Right atrium auricular region (tissue), 2 donors: ENCODE results near the gene CTTNBP2. TPM values are rescaled to one million over a fixed set of nuclear protein-coding genes. Genes with fewer than 3 reads are reported as not detected.

ENCODE experiments used
- DNase-seq: peaks from one replicate; pipeline ENCODE4 v3.0.0-alpha.2; 2019; ENCODE audit warnings: low spot score
- H3K27ac ChIP-seq, 2 donors: fragments of 200-600 bp; sonication (generic); 1 replicate in 1 of 2; 2 replicates in 1 of 2; pipeline ENCODE4 v1.5.1; 2016 to 2019
- H3K27me3 ChIP-seq, 2 donors: fragments of 200-600 bp; sonication (generic); one replicate each; pipeline versions ENCODE4 v1.5.1 to v1.6.0; 2017 to 2019
- H3K36me3 ChIP-seq: fragments of 200-600 bp; sonication (generic); one replicate; pipeline ENCODE4 v1.5.1; 2016
- H3K4me1 ChIP-seq, 2 donors: fragments of 200-600 bp; sonication (generic); one replicate each; pipeline versions ENCODE4 v1.5.1 to v1.6.0; 2017 to 2019
- H3K4me3 ChIP-seq, 2 donors: fragments of 200-600 bp; sonication (generic); 1 replicate in 1 of 2; 2 replicates in 1 of 2; pipeline ENCODE4 v1.5.1; 2017 to 2019; ENCODE audit warnings: mild to moderate bottlenecking in 1 of 2, moderate library complexity in 1 of 2
- H3K9me3 ChIP-seq, 2 donors: fragments of 200-600 bp; sonication (generic); one replicate each; pipeline ENCODE4 v1.5.1; 2019
- total RNA-seq, 2 donors: library from RNA; depleted of rRNA; stranded (reverse); fragments of >200 nt; gene quantifications; one replicate each; pipeline ENCODE4 v1.1.0, GENCODE V29; 2016
- TF ChIP-seq, protein P1 (sequence below), 2 donors: fragments of 200-600 bp; sonication (generic); IDR thresholded peaks; one replicate each; pipeline ENCODE4 v1.5.1; 2019; ENCODE audit warnings: antibody characterized with exemption in 2 of 2

Gene CTTNBP2
- total RNA-seq, 2 donors from 2014 or later: 4.4 to 4.6 TPM

DNA sequence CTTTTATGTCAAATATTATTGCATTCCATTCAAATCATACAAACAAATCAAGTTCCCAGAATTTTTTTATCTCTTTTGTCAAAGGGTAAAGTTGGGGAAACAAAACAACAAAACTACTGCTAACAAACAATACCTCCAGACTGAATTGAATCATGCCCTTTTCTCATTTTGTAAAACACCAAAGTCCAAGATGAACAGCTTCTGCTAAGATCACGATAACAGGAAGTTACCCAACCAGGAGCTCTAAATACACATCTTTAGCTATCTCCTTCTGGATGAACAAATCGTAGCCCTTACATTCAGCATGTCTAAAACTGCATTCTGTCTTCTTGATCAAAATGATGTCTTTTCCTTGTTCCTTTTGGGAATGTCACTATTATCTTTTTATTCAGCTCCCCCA lies 97.4 kb downstream of the CTTNBP2 start:
- Histone ChIP-seq H3K4me3 (no peak overlapping the region), H3K27me3 (no peaks in the 10 kb centered on the region), H3K27ac (peak overlapping the region in 1 of 2 donors; percentile 16), H3K4me1 (peaks cover 0 to 21% of the 10 kb centered on the region in 2 donors), H3K36me3 (no peaks in the 10 kb centered on the region), H3K9me3 (no peaks in the 10 kb centered on the region)
- no peak for DNase-seq
- TF ChIP-seq, protein P1, sequence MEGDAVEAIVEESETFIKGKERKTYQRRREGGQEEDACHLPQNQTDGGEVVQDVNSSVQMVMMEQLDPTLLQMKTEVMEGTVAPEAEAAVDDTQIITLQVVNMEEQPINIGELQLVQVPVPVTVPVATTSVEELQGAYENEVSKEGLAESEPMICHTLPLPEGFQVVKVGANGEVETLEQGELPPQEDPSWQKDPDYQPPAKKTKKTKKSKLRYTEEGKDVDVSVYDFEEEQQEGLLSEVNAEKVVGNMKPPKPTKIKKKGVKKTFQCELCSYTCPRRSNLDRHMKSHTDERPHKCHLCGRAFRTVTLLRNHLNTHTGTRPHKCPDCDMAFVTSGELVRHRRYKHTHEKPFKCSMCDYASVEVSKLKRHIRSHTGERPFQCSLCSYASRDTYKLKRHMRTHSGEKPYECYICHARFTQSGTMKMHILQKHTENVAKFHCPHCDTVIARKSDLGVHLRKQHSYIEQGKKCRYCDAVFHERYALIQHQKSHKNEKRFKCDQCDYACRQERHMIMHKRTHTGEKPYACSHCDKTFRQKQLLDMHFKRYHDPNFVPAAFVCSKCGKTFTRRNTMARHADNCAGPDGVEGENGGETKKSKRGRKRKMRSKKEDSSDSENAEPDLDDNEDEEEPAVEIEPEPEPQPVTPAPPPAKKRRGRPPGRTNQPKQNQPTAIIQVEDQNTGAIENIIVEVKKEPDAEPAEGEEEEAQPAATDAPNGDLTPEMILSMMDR (IDR thresholded peaks at IDR 0.05): no peak

DNA sequence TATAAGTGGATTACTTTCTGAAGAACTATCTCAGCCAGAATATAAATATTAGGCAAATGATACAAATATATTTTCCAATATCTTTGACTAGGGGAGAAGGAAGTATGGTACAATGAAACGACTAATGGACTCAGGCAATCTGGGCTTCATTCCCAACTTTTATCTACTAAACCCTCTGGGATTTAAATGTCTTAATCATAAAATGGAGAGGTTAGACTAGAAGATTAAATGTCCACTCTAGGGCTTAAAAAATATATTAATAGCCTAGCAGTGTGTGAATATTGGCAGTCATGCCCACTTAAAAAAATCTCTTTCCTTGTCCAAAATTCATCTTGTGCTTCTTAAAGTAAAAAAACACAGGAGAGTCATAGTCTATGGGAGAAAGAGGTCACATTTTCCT lies 98.3 kb downstream of the CTTNBP2 start:
- Histone ChIP-seq H3K9me3 (no peaks in the 10 kb centered on the region), H3K4me3 (no peak overlapping the region), H3K27ac (peak overlapping the region in 1 of 2 donors; percentile 44), H3K27me3 (no peaks in the 10 kb centered on the region), H3K4me1 (peaks cover 0 to 21% of the 10 kb centered on the region in 2 donors), H3K36me3 (no peaks in the 10 kb centered on the region)
- TF ChIP-seq, protein P1 (IDR thresholded peaks at IDR 0.05): no peak
- DNase-seq: no peak

DNA sequence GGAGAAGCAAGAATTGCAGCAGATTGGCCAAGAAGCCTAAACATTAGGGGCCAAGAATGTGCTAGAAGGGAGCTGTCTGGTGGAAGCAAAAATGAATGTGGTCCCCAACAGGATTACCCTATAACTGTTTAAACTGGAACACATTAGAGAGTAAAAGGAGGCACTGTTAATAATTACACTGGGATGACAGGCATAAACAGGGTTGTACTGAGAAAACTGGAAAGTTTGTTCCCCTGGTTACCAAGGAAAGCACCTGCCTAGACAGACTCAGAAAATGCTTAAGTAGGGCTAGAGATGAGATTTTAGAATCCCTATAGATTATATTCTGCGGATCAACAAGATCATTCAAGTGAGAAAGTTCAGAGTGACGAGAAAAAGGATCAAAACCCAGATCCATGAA lies 100.8 kb downstream of the CTTNBP2 start:
- H3K9me3 ChIP-seq: no peaks in the 10 kb centered on the region
- H3K4me1 ChIP-seq: peaks cover 0 to 21% of the 10 kb centered on the region in 2 donors
- TF ChIP-seq, protein P1 (IDR thresholded peaks at IDR 0.05): no peak
- no peaks in the 10 kb centered on the region for H3K27me3 ChIP-seq
- no peak for DNase-seq
- H3K36me3 ChIP-seq: no peaks in the 10 kb centered on the region
- H3K27ac ChIP-seq: no peak overlapping the region
- H3K4me3 ChIP-seq: no peak overlapping the region

DNA sequence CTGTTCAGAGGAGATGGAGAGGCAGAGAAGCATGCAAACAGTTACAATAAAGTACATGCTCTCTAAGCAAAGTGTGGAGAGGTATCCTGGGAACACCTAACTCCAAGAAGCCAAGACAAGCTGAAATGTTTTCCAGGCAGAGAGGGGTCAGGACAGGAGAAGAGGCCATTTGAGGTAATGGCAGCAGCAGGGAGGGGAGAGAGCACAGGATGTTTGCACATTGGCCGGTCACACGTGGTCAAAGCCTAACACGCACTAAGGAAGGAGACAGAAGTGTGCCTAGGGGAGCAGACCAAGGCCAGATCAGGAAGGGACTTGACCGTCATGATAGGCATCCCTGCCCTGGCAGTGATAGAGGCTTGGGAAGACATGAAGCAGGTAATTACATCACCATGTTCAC lies 101.5 kb downstream of the CTTNBP2 start:
- Histone ChIP-seq H3K36me3 (no peaks in the 10 kb centered on the region), H3K4me3 (no peak overlapping the region), H3K4me1 (peaks cover 0 to 21% of the 10 kb centered on the region in 2 donors), H3K27me3 (no peaks in the 10 kb centered on the region), H3K9me3 (no peaks in the 10 kb centered on the region), H3K27ac (no peak overlapping the region)
- no peak for DNase-seq
- TF ChIP-seq, protein P1 (IDR thresholded peaks at IDR 0.05): no peak

DNA sequence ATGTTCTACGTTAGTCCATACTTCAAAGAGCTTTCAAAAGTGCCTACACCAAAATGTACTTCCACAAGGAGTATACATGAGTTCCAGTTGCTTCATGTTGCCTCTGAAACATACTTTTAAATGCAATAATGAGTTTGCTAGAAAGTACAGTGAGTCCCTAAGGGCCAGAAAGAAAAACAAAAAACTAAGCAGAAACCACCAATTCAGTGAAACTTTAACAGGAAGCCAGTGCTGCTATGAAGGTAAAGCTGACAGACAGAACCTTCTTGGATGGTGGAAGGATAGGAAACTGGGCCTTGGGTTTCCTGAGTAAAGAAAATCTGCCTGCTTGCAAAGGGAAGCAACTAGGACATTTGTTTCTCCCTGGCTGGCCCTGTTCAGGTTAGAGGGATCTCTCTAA lies 104.2 kb downstream of the CTTNBP2 start:
- Histone ChIP-seq H3K27me3 (no peaks in the 10 kb centered on the region), H3K4me3 (no peak overlapping the region), H3K36me3 (no peaks in the 10 kb centered on the region), H3K4me1 (peaks cover 0 to 7% of the 10 kb centered on the region in 2 donors), H3K9me3 (no peaks in the 10 kb centered on the region), H3K27ac (no peak overlapping the region)
- TF ChIP-seq, protein P1 (IDR thresholded peaks at IDR 0.05): no peak
- no peak for DNase-seq

DNA sequence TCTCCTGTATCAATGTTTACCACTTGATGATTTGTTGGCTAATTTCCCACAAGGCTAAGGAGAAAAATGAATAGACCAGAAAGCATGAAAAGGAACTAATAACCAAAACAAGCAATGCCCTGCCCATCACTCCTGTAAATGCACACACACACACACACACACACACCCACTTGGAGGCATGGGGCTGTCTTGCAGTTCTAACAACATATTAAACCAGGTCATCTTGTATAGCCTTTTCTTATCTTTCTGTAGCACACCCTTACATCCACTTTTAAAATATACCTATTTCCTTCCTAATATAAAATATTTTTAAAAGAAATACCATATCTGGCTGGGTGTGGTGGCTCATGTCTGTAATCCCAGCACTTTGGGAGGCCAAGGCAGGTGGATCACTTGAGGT lies 105.3 kb downstream of the CTTNBP2 start:
- TF ChIP-seq, protein P1 (IDR thresholded peaks at IDR 0.05): no peak
- Histone ChIP-seq H3K36me3 (no peaks in the 10 kb centered on the region), H3K27me3 (no peaks in the 10 kb centered on the region), H3K9me3 (no peaks in the 10 kb centered on the region), H3K4me1 (peaks cover 0 to 6% of the 10 kb centered on the region in 2 donors), H3K4me3 (no peak overlapping the region), H3K27ac (no peak overlapping the region)
- no peak for DNase-seq
